ENCODE data around the gene OR11H7.
"Not testable (repeated sequence)": the region's sequence is repeated elsewhere in the genome, so short reads cannot be mapped to it uniquely, and the experiment has no call there.

OR11H7 gene

GRCh38 chr14:20280265-20280664 lies 51.5 kb downstream of the OR11H7 start:
- DNase-seq = not testable (repeated sequence)
